GM19468 (cell line): ENCODE measurements around the gene TRMT10C.
"Not testable (repeated sequence)": the region's sequence is repeated elsewhere in the genome, so short reads cannot be mapped to it uniquely, and the experiment has no call there.

Source experiments
- ATAC-seq: cut with Tn5 transposase; IDR thresholded peaks from one replicate; pipeline ENCODE4 v1.9.1; 2021; ENCODE audit warnings: mild to moderate bottlenecking, moderate library complexity, moderate number of reproducible peaks; ENCODE audit not compliant: unreplicated experiment; ENCODE audit errors: extremely low read depth

Gene TRMT10C

DNA sequence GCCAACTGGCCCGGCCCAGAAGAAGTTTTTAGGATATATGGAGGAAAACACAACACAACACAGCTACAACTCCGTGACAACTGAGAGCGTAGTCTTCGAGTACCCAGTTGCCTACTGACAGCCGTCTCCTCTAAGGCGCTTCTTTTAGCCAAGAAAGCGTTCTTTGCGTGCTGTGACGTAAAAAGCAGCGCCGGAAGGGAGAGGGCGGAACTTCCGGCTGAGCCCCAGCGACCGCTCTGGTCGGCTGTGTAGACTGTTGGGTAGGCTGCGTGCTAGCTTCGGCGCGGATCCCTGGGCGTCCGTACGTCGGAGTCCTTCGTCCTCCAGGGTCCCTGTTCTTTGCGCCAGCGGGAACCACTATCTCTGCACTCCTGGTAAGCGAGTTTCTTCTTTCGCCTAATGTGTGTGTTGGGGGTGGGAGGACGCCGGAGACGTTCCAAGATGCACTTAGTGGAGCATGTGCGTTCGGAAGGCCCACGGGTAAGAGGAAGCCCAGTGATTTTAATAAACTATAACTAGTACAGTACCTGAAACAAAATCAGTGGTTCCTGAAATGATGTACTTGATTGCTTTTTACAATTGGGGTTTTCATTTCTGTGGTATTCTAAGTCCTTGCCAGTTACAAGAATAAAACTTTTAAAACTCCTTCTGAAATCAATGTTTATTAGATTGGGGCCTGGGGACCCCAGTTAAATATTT, at the start of gene TRMT10C:
TRMT10C (plus strand) TSS at position 239 of the 699 bp plus-strand sequence. CDS start 2,914 bp downstream, outside the sequence.
- peak; percentile 99 for ATAC-seq

DNA sequence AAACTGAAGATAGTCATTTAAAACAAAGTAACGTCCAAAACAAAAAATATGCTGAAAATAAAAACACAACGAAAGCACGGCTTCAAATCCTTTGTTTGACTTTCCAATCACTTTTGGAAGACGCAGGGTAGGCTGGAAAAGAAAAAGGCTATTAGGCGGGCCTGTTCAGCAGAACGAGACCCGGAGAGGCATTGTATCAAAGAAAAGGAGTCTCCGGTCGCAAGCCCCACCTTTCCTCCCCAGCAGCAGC, 49.3 kb upstream of the TRMT10C start:
- ATAC-seq = no peak

DNA sequence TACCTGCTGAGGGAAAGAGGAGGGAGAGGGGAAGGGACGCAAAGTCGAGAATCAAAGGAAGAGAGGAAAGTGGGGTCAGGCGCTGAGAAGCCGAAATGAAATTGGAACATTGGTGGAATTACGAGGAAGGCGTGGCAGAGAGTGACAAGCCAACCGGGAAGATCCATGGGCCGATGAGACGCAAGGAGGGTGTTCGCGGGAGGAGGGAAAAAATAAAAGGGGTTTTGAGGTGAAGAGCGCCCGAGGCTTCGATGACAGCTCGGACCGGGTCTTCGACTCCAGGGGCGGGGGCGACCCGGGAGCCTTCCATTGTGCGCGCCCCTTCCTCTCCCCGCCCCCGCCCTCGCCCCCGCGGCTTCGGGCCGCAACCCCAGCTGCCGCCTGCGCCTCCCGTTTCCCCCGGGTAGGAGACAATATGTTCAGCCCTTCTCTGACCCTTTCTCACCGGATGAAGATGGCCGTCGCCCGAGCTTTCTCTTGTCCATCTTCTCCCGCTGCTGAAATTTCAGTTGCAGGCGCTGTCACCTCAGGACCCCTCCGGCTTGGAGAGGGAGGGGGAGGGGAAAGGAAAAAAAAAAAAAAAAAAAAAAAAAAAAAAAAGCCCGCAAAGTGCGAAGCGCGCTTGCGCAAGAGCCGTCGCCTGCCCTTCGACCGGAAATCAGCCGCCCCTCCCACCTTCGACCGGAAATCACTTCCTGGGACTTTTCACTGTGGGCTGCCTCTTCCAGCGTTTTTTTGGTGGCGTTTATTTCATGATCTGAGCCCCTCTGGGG, 48.8 kb upstream of the TRMT10C start, which contains the start of gene SENP7:
SENP7 (minus strand) TSS at position 567 of the 773 bp plus-strand sequence; CDS start at position 485, 82 bp downstream.
- peak; percentile 25 for ATAC-seq

DNA sequence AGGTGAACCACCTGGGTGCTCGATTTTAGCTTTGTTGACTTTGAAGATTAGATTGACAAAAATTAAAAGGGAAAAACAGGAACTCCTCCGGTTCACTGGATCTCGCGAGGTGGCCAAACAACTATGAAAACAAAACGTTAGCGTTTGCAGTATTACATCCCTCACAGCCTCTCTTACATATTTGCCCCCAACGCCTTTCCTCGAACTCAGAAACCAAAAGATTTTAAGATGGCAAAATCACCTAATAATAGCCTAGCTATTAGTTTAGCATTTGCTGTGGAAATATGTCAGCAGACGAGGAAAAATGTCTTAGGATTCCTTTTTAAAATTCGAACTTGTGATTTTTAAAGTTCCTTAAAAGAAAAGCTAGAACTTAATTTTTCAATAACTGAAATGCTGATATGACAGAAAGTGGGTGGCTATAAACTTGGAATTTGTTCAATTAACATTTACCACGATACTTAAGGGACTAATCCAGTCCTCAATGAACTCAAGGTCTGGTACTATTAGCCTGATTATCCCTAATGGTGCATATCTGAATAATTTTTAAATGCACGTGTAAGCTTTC, 48.2 kb upstream of the TRMT10C start:
- peak; percentile 1 for ATAC-seq

DNA sequence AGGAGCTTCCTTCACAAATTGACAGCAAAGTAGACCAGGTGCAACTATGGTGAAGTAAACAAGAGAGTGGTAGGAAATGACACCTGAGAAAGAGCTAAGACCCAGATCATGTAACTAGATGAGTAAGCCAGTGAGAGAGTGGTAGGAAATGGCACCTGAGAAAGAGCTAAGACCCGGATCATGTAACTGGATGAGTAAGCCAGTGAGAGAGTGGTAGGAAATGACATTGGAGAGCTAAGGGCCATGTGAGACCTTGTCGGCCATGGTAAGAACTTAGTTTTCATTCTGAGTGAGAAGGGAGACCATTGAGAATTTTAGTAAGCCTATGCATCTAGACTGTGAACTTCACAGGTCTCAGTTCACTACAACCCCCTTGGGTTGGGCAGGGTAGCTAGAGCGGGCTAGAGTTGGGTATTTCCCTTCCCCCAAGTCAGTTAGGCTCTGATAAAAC, 43.2 kb upstream of the TRMT10C start:
- ATAC-seq = peak; percentile 97

DNA sequence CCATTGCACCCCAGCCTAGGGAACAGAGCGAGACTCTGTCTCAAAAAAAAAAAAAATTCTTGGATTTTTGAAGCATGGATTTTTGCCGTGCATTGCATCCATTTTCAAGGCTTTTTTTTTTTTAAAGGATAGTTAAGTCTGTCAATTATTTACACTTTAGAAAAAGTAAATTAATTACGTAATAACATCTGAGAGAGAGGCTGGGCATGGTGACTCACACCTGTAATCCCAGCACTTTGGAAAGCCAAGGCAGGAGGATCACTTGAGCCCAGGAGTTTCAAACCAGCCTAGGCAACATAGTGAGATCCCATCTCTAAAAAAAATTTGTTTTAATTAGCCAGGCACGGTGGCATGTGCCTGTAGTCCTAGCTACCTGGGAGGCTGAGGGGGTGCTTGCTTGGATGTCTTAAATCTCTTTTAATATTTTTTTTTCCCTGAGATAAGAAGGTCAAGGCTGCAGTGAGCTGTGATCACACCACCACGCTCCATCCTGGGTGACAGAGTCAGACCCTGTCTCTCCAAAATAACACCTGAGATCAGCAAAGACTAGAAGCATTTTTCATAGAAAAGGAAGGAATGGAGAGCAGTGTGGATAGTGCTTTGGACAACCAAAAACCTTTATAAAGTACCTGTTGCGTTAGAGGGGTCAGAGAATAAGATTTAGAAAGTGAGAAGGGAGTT, 41.8 kb upstream of the TRMT10C start:
- ATAC-seq = no peak

DNA sequence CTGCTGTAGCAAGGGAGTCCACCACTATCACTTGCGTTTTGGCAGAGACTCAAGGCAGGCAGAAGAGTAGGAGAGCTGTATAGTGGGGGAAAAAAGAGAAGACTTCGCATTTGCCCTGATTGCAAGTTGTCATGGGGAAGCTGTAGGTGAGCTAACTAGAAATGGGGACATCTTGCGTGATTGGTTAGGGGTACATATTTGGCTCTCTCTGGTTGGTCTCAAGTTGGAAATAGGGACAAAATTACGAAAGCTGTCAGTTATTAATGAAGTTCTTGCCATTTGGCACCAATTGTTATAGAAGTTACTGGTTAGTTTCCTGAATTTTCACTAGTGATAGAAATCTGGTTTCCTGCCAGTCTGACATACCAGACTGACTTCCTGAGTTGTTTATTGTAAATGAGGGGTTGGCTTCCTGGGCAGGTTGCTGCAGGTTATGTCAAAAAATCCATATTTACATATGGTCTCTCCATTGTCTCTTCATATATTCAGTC, 40.4 kb upstream of the TRMT10C start:
- ATAC-seq = no peak

DNA sequence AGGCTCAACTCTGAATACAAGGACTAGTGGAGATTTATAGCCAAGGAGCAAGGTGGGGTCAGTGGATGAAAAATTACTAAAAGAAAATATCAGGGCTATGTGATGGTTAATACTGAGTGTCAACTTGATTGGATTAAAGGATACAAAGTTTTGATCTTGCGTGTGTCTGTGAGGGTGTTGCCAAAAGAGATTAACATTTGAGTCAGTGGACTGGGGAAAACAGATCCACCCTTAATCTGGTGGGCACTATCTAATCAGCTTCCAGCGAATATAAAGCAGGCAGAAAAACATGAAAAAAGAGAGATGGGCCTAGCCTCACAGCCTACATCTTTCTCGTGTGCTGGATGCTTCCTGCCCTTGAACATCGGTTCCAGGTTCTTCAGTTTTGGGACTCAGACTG, 34.2 kb upstream of the TRMT10C start:
- ATAC-seq = no peak

DNA sequence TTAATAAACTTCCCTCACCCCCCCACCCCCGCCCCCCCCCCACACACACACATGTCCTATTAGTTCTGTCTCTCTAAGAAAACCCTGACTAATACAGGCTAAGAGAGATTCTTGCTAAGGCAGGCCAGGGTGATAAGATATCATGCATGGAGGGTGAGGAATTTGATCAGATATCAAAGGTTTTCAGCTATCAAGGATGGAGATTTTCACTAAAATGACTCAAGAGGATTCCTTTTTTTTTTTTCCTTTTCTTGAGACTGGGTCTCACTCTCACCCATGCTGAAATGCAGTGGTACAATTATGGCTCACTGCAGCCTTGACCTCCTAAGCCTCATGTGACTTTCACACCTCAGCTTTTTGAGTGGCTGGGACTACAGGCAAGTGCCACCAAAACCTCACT, 33.8 kb upstream of the TRMT10C start:
- ATAC-seq = no peak

DNA sequence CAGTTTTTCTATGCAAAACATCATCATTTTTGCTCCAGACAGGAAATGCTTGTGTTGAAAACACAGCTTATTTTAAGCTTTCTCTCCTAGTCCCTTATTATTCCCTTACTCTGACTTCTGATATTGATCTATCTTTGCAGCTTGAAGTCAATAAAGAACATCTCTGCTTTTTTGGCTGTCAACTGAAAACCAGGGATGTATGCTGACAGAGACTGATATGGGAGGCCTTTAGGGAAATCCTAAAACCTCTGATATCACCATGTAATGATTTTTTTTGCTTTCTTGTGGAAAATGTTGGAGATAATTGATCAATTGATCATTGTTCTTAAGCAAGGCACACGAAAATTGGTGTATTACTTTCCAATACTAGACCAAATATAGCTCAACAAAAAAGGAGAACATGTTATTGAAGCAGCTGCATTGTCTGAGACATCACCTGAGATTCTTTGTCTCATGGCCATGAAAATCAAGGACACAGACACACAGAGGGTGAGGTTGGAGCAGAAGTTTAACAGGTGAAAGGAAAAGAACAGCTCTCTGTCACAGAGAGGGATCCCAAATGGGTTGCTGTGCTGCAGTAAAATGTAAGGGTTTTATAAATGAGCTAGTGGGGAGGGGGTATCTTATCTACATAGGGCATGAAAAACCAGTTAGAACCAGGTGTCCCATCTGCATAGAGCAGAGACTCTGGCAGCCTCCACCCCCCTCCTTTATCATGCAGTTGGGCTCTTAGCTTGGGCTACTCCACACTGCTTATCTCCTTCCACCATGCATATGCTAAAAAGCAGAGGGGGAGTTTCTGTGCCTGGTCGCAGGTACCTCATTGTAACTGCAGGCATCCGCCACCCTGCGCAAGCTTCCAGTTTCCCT, 31.6 kb upstream of the TRMT10C start:
- no peak for ATAC-seq

DNA sequence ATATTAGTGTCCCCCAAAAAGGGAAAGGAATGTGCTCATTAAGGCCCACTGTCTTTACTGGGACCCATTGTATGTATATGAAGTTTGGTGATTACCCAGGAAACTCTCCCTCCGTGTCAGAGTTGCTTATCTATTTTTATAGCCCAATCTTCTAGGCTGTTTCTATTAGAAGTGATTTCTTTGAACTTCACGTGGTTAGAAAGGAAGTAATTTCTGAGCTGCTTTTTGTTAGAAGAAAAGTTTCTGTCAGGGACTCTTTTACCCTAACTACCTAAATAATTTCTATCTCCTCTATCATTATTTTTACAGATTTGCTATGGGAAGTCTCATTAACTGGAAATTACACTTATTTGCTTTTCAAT, 31.0 kb upstream of the TRMT10C start:
- no peak for ATAC-seq

DNA sequence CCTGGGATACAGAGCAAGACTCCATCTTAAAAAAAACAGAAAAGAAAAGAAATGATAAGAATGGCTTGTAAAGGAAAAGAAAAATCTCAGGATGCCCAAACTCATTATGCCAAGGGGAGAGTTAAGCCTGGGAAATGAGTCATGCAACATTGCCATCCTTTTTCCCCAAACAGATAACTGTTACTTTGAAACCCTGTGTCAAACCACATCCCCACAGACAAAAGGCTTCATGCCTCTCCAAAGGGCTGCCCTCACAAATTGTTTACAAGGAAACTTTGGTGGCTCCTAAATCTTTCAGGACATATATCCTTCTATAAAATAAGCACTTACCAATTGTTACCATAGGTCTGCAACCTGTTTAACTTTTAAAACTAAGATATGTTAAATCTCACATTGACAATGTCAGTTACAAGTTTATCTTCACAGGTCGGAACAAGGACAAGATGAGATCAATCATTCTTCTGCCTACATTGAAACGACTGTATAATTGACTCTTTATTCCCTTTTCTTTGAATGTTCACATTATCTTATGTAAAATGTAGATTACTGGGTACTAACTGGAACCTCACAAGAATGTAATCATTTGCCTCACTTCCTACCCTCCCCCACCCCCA, 30.1 kb upstream of the TRMT10C start:
- ATAC-seq = no peak

DNA sequence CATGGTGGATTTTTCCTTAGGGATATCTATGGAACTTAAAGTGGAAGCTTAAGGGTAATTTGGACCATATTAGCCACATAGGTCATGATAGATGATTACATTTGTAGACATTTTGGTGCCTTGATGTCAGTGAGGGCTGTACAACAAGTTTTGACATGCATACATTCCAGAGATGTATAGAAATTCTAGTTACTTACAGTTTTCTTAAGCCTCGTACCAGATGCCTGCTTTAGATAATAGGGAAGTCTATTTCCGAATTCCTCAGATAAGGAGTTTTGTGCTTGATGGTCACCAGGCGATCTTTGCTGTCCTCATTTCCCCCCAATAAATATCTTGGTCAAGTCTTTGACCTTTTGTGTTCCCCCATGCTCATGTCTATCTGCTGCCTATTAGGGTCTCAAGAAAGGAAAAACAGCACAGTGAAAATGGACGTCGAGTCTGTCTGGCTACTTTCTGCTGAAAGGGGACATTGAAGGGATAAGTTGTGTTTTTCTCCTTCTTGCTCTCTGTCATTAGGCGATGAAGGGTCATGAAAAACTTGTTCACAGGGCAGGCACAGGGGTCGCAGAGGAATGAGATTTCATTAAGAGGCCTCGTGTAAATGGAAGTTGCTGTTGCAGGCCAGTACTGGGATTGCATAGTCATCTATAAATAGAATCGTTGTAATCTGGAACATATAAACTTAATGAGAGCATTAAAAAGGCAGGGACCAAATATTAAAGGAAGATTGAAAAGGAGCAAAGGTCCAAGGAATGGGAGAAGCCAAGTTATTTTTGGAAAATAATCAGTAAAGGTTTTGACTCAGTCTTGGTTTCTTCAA, 28.7 kb upstream of the TRMT10C start:
- no peak for ATAC-seq

DNA sequence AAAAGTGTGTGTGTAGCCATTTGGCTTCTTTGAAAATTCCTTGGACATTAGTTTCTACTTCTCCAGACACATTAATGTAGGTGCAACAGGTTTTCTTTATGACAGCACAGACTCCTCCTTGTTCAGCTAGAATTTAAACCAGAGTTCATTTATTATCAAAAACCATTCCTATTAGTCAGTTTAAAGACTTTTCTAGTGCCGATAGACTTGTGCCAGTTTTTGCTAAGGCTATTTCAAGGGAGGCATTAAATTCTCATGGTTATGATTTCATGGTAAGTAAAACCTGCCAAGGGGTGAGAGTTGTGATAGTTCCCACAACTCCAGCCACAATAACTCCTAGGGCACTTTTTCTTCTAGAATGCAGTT, 28.1 kb upstream of the TRMT10C start:
- no peak for ATAC-seq

DNA sequence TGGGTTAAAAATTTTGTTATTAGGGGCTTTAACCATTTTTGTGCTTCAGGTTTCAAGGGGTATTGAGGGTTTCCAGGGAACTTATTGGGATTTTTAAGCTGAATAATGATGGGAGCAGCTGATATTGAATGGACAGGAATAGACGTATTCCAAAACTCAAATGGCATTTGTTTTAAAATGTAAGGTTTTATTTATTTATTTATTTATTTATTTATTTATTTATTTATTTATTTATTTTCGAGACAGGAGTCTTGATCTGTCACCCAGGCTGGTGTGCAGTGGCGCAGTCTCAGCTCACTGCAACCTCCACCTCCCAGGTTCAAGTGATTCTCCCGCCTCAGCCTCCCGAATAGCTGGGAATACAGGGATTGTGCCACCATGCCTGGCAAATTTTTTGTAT, 26.4 kb upstream of the TRMT10C start:
- ATAC-seq = no peak

DNA sequence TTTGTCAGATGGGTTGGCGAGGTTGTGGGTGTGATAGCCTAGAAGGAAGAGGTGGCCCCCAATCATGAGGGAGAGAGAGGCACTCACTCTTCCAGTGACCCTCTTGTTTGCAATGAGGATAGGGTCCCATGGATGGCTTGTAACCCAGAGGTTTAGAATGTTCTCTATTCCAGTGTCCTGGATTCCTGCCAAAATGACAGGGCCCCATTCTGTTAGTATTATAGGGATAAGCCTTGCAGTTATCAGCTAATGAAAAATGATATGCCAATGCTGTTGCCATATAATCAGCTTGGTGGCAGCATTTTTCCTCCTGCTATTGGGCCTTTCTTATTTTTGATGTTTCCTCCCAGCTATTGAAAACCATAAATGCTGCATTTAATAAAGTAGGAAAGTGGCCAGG, 25.4 kb upstream of the TRMT10C start:
- no peak for ATAC-seq

DNA sequence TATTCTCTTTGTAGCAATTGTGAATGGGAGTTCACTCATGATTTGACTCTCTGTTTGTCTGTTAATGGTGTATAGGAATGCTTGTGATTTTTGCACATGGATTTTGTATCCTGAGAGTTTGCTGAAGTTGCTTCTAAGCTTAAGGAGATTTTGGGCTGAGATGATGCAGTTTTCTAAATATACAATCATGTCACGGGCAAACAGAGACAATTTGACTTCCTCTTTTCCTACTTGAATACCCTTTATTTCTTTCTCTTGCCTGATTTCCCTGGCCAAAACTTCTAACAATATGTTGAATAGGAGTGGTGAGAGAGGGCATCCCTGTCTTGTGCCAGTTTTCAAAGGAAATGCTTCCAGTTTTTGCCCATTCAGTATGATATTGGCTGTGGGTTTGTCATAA, 24.7 kb upstream of the TRMT10C start:
- ATAC-seq = not testable (repeated sequence)

DNA sequence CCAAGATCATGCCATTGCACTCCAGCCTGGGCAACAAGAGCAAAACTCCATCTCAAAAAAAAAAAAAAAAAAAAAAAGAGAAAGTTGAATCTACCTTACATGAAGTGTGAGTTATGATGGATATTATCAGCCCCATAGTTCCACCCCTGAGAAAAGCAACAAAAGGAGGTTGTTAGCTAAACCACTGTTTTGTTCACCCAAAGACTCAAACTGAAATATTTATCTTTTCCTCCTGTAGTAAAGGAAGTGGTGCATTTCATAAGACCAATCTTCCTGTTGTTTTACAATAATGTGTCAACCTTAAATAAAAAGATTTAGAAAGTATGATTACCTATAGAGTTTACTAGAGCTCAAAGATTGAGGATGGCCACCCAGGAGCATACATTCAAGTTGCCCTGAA, 18.7 kb upstream of the TRMT10C start:
- no peak for ATAC-seq
